ENCODE measurements around the gene ACTA1. TPM values are rescaled to one million over a fixed set of nuclear protein-coding genes. Genes with fewer than 3 reads are reported as not detected.
A peak's percentile ranks its signal among the peaks of the same experiment; 100 is the strongest.

ACTA1 gene
- total and polyA plus RNA-seq, 2 of the 13 experiments (the other 11 are each of a cell fraction or from before 2014, with no cell fraction given), result 1.4 to 5.2 TPM

- TF ChIP-seq AHDC1 (CRISPR knock-in tag; IDR thresholded peaks at IDR 0.05; ENCODE audit: borderline replicate concordance) (no peak), ZNF546 (CRISPR knock-in tag; conservative IDR thresholded peaks at IDR 0.05) (no peak), RXRB (CRISPR knock-in tag; IDR thresholded peaks at IDR 0.05; ENCODE audit: borderline replicate concordance) (no peak), ZFYVE20 (CRISPR knock-in tag; IDR thresholded peaks at IDR 0.05; ENCODE audit: borderline replicate concordance, low read depth) (no peak), ZNF790 (CRISPR knock-in tag; IDR thresholded peaks at IDR 0.05; ENCODE audit: borderline replicate concordance) (no peak), MXI1 (IDR thresholded peaks at IDR 0.05; ENCODE audit: borderline replicate concordance, low read depth, low read length) (peak; percentile 23; the same call in 1 of the 3 replicates), ZNF143 (CRISPR knock-in tag; IDR thresholded peaks at IDR 0.05) (no peak), PRMT3 (CRISPR knock-in tag; IDR thresholded peaks at IDR 0.05; ENCODE audit: borderline replicate concordance, low read depth) (no peak), FOXK2 (IDR thresholded peaks at IDR 0.05) (no peak), STAG1 (CRISPR knock-in tag; IDR thresholded peaks at IDR 0.05) (no peak), KDM4B (CRISPR knock-in tag; IDR thresholded peaks at IDR 0.05) (no peak), ZNF549 (CRISPR knock-in tag; IDR thresholded peaks at IDR 0.05) (no peak), ZIK1 (CRISPR knock-in tag; IDR thresholded peaks at IDR 0.05; ENCODE audit: borderline replicate concordance, low read depth) (no peak), RFX1 (IDR thresholded peaks at IDR 0.05) (no peak), ZNF136 (CRISPR knock-in tag; IDR thresholded peaks at IDR 0.05; ENCODE audit: low read depth) (no peak), PHB2 (IDR thresholded peaks at IDR 0.05; ENCODE audit: partially characterized antibody) (no peak), ZFX (CRISPR knock-in tag; IDR thresholded peaks at IDR 0.05; ENCODE audit: low read depth) (peak; percentile 51; the same call in 1 of the 2 replicates), ZNF362 (CRISPR knock-in tag; IDR thresholded peaks at IDR 0.05; ENCODE audit: borderline replicate concordance) (no peak), EEA1 (CRISPR knock-in tag; IDR thresholded peaks at IDR 0.05; ENCODE audit: borderline replicate concordance) (no peak), TBP (CRISPR knock-in tag; IDR thresholded peaks at IDR 0.05) (no peak), ZFP36L1 (CRISPR knock-in tag; IDR thresholded peaks at IDR 0.05) (no peak), CREB1 (IDR thresholded peaks at IDR 0.05) (no peak), CREB1 (CRISPR knock-in tag; IDR thresholded peaks at IDR 0.05) (no peak)
Observed at GRCh38 chr1:229408458-229409037, 25.3 kb downstream of the ACTA1 start (continued).
